HTR-8/SVneo (cell line): ENCODE data around the gene TMEM116.
"Not testable (repeated sequence)": the region's sequence is repeated elsewhere in the genome, so short reads cannot be mapped to it uniquely, and the experiment has no call there.

Experiments
- DNase-seq: peaks from one replicate; pipeline ENCODE4 v3.0.0; 2011; ENCODE audit warnings: low spot score, mixed read lengths; ENCODE audit not compliant: insufficient read length
- FAIRE-seq: peaks from 2 replicates; lab custom pipeline; 2011; peaks lifted over from hg19 to GRCh38; lab: Jason Lieb, UNC

Gene TMEM116

GRCh38 chr12:111981987-111982386 is 31.0 kb downstream of the TMEM116 start:
- no peak for DNase-seq
- FAIRE-seq = no peak

DNA sequence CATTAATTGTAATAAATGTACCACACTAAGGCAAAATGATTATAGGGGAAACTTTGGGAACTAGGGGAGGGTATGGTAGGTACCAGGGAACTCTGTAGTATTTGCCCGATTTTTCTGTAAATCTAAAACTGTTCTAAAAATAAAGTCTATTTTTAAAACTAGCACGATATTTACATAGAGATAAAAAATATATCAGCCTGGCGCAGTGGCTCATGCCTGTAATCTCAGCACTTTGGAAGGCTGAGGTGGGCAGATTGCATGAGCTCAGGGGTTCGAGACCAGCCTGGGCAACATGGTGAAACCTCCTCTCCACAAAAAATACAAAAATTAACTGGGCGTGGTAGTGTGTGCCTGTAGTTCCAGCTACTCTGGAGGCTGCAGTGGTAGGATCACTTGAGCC is 32.4 kb downstream of the TMEM116 start:
- no peak for FAIRE-seq
- DNase-seq = no peak

GRCh38 chr12:111978545-111978944 is 34.4 kb downstream of the TMEM116 start:
- DNase-seq = no peak
- no peak for FAIRE-seq

DNA sequence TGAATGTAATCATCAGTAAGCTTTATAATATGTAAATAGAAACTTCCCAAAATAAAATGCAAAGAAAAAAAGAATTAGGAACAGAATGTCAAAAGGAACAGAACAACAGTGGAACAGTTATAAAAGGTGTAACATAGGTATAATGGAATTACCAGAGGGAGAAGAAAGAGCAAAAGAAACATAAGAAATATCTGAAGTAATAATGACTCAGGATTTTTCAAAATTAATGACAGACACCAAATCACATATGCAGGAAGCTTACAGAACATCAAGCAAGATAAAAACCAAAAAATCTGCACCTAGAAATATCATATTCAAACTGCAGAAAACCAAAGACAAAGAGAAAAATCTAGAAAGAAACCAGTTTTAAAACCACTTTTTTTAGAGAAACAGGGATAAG is 36.1 kb downstream of the TMEM116 start:
- DNase-seq = no peak
- no peak for FAIRE-seq

DNA sequence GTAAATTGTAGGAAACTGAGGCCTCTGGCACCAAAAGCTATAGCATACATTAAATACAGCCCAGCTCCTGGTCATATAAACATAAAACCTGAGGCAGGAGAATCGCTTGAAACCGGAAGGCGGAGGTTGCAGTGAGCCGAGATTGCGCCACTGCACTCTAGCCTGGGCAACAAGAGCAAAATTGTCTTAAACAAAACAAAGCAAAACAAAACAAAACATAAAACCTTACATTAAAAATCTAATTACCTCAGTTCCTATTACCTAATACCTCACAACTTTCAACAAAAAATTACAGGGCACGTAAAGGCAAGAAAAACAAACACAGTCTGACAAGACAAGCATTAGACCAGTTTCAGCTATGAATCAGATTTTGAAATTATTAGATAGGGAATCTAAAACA is 36.7 kb downstream of the TMEM116 start:
- FAIRE-seq (no peak), DNase-seq (no peak)

DNA sequence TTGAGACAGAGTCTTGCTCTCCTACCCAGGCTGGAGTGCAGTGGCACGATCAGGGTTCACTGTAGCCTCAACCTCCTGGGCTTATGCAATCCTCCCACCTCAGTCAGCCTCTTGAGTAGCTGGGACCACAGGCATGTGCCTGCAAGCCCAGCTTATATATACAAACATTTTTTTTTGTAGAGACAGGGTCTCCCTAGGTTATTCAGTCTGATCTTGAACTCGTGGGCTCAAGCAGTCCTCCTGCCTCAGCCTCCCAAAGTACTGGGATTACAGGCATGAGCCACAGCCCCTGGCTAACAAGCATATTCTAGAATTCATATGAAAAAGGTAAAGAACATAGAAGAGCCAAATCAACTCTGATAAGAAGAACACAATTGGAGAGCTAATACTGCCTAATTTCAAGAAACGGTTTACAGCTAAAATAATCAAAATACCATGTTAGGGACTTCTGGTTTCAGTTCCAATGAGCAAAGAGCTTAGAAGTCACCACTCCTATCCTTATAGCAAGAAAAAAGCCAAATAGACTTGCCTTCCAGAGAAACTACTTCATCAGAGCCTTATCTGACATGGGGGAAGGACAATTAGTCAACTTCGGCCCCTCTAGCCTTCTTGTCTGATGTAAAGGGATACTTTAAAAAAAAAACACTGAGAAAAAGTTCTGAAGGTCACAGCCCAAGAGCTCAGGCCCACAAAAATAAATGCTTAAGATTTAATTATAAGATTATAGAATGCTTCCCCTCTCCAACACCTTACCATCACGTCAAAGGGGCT is 37.6 kb downstream of the TMEM116 start:
- DNase-seq (no peak), FAIRE-seq (no peak)

DNA sequence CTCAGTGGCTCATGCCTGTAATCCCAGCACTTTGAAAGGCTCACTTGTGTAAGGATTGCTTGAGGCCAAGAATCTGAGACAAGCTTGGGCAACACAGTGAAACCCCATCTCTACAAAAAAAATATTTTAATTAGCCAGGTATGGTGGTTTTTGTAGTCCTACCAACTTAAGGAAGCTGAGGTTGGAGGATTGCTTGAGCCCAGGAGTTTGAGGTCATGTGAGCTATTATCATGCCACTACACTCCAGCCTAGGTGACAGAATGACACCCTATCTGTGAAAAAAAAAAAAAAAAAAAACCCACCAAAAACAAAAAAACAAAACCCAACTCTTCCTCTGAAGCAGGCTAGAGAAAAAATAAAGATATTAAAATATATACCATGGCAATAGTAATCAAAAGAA is 41.2 kb downstream of the TMEM116 start:
- DNase-seq = no peak
- FAIRE-seq = no peak

GRCh38 chr12:111964935-111965334 is 48.0 kb downstream of the TMEM116 start:
- FAIRE-seq = no peak

DNA sequence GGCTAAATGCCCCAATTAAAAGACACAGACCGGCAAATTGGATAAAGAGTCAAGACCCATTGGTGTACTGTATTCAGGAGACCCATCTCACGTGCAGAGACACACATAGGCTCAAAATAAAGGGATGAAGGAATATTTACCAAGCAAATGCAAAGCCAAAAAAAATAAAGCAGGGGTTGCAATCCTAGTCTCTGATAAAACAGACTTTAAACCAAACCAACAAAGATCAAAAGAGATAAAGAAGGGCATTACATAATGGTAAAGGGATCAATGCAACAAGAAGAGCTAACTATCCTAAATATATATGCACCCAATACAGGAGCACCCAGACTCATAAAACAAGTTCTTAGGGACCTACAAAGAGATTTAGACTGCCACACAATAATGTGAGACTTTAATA is 53.4 kb downstream of the TMEM116 start:
- DNase-seq, FAIRE-seq: not testable (repeated sequence)

More at GRCh38 chr12:111964935-111965334, 48.0 kb downstream of the TMEM116 start:
- DNase-seq = no peak

GRCh38 chr12:111957224-111957623 is 55.7 kb downstream of the TMEM116 start:
- DNase-seq, FAIRE-seq: not testable (repeated sequence)

GRCh38 chr12:111954969-111955368 is 58.0 kb downstream of the TMEM116 start:
- no peak for FAIRE-seq

DNA sequence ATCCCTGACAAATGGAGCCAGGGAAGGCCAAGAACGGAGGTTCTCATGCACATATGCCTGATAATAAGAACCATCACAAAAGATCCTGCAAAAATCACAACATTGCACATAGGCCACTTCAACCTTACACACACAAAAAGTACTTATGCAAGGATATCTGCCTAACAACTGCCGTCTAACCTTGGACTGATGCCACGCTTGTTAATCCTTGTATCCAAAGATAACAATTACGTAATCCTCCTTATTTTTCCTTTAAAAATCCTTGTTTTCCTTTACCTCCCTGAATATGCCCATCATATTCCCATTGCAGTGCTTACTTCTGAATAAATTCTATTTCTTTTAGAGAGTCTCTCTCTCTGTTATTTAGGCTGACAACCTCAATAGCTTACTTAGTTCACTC is 59.5 kb downstream of the TMEM116 start:
- no peak for FAIRE-seq
- DNase-seq = no peak

More at GRCh38 chr12:111954969-111955368, 58.0 kb downstream of the TMEM116 start:
- DNase-seq = no peak

DNA sequence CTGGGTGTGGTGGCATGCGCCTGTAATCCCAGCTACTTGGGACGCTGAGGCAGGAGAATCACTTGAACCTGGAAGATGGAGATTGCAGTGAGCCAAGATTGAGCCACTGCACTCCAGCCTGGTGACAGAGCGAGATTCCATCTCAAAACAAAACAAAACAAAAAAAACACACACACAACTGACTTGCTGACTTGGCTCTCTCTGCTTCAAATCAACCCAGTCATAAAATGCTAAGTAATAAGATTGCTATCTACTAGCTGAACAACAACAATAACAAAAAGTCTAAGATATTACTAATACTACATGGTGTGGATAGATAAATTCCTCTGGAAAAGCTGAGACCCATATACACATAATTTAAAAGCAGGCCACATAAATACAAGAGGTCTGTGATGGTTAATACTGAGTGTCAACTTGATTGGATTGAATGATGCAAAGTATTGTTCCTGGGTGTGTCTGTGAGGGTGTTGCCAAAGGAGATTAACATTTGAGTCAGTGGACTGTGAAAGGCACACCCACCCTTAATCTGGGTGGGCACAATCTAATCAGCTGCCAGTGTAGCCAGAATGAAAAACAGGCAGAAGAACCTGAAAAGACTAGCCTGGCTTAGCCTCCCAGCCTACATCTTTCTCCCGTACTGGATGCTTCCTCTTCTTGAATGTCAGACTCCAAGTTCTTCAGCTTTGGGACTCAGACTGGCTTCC is 60.7 kb downstream of the TMEM116 start:
- FAIRE-seq = not testable (repeated sequence)

DNA sequence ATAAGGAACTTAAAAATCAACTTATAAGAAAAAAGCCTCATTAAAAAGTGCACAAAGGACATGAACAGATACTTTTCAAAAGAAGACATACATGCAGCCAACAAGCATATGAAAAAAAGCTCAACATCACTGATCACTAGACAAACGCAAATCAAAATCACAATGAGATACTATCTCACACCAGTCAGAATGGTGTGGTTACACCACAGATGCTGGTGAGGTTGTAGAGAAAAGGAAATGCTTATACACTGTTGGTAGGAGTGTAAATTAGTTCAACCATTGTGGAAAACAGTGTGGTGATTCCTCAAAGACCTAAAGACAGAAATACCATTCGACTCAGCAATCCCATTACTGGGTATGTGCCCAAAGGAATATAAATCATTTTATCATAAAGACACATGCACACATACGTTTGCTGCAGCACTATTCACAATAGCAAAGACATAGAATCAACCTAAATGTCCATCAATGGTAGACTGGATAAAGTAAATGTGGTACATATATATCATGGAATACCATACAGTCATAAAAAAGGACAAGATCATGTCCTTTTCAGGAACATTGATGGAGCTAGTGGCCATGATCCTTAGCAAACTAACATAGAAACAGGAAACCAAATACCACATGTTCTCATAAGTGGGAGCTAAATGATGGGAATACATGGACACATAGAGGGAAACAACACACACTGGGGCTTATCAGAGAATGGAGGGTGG is 61.8 kb downstream of the TMEM116 start:
- DNase-seq, FAIRE-seq: not testable (repeated sequence)

More for the DNA sequence above, 60.7 kb downstream of the TMEM116 start:
- not testable (repeated sequence) for DNase-seq

GRCh38 chr12:111943929-111944328 is 69.0 kb downstream of the TMEM116 start:
- DNase-seq = no peak
- FAIRE-seq = no peak

GRCh38 chr12:111942557-111942956 is 70.4 kb downstream of the TMEM116 start:
- FAIRE-seq = no peak
- no peak for DNase-seq

DNA sequence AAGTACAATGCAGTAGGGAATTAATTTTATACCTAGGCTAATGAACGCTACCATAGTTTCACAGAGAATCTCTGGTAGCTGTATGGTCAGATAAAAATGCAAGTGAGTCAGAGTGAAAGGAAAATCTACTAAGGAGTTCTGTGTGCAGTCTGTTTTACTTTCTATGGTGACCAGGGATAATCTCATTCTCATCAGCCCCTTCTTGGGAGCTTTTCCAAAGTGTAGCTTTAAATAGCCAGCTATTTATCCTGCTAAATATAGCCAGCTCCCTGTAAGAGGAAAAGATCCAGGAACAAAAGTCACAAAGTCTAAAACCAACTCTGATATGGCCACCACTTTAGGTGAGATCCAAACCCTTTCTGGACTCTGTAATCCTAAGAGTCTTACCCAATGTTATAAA is 75.5 kb downstream of the TMEM116 start:
- no peak for DNase-seq
- FAIRE-seq = no peak

DNA sequence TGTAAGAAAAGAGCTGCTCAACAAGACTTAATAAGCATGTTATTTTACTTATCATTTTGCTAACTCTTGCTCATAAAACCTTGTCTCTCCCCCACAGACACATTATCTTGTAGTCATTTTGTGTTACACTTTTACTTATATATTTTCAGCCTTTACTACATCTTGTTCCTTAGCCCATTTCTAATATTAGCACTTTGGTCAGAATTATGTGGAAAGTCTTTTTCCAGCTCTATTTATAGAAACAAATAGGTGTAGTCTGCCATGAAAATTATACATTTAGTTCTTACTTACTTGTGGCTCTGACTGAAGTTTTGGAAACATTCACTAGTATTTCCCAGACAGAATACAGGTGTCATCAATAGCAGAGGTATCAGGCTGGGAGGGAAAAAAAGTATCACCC is 76.1 kb downstream of the TMEM116 start:
- no peak for FAIRE-seq
- no peak for DNase-seq

- FAIRE-seq = no peak
- DNase-seq = no peak
Measured at GRCh38 chr12:111932241-111932640, 80.7 kb downstream of the TMEM116 start.

GRCh38 chr12:111927346-111927745 is 85.6 kb downstream of the TMEM116 start:
- FAIRE-seq = no peak
- DNase-seq = no peak

- no peak for FAIRE-seq
- DNase-seq = no peak
Measured at GRCh38 chr12:111926631-111927030, 86.3 kb downstream of the TMEM116 start.
